Endothelial cell of umbilical vein (primary cell): ENCODE results near the gene NSL1.

Experiments used
- POLR2A ChIP-seq: IDR thresholded peaks from 2 replicates; pipeline ENCODE4 v1.6.1; 2012; ENCODE audit warnings: low read depth, mild to moderate bottlenecking, control low read depth, low read length
- TF ChIP-seq, protein P1 (sequence below), 2 donors: IDR thresholded peaks; 1 replicate in 1 of 2; 2 replicates in 1 of 2; pipeline ENCODE4 v1.5.1; 2011; ENCODE audit warnings: low read length in 2 of 2, mild to moderate bottlenecking in 2 of 2, moderate library complexity in 2 of 2, control low read depth in 1 of 2, inconsistent platforms in 1 of 2, low read depth in 1 of 2; ENCODE audit not compliant: insufficient read depth in 1 of 2; ENCODE audit errors: extremely low read depth in 1 of 2

DNA sequence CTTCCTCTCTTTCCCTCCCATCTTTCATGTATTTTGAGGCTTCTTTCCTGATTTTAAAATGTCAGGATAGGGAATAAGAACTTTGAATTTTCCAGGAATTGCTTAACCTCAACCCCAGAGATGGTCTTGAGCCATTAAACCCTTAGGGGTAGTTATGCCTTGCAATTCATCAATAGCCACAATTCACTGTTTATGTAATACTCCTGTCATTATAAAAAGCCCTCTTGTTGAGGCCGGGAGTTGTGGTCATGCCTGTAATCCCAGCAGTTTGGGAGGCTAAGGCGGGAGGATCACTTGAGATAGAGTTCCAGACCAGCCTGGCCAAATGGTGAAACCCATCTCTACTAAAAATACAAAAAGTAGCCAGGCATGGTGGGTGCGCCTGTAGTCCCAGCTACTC is 31.4 kb upstream of the NSL1 start:
- TF ChIP-seq, protein P1, sequence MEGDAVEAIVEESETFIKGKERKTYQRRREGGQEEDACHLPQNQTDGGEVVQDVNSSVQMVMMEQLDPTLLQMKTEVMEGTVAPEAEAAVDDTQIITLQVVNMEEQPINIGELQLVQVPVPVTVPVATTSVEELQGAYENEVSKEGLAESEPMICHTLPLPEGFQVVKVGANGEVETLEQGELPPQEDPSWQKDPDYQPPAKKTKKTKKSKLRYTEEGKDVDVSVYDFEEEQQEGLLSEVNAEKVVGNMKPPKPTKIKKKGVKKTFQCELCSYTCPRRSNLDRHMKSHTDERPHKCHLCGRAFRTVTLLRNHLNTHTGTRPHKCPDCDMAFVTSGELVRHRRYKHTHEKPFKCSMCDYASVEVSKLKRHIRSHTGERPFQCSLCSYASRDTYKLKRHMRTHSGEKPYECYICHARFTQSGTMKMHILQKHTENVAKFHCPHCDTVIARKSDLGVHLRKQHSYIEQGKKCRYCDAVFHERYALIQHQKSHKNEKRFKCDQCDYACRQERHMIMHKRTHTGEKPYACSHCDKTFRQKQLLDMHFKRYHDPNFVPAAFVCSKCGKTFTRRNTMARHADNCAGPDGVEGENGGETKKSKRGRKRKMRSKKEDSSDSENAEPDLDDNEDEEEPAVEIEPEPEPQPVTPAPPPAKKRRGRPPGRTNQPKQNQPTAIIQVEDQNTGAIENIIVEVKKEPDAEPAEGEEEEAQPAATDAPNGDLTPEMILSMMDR (IDR thresholded peaks at IDR 0.05; ENCODE audit: extremely low read depth in 1 of 2, insufficient read depth in 1 of 2, low read depth in 1 of 2, low read length in 2 of 2) = no peak
- TF ChIP-seq POLR2A = no peak
